NCI-H2196 treated with DMSO at 0.1 percent for 48 hours (cell line): ENCODE data around the gene GRIA2.
A peak's percentile ranks its signal among the peaks of the same experiment; 100 is the strongest.
"Not testable (repeated sequence)": the region's sequence is repeated elsewhere in the genome, so short reads cannot be mapped to it uniquely, and the experiment has no call there.

ENCODE experiments used
- DNase-seq: peaks from one replicate; lab custom pipeline; 2025; ENCODE audit not compliant: unreplicated experiment; lab: John Stamatoyannopoulos, UW

The GRIA2 gene

GRCh38 chr4:157220371-157220881 lies at the start of gene GRIA2:
GRIA2 (plus strand) TSS chr4:157220728; CDS start chr4:157221043, 315 bp downstream.
- peak; percentile 23 for DNase-seq

- DNase-seq: no peak
Measured at GRCh38 chr4:157172011-157172410, 48.5 kb upstream of the GRIA2 start.

GRCh38 chr4:157180268-157180667 lies 40.3 kb upstream of the GRIA2 start:
- not testable (repeated sequence) for DNase-seq

GRCh38 chr4:157184300-157184699 lies 36.2 kb upstream of the GRIA2 start:
- no peak for DNase-seq

- no peak for DNase-seq
Measured at GRCh38 chr4:157185363-157185762, 35.2 kb upstream of the GRIA2 start.

- DNase-seq: no peak
Measured at GRCh38 chr4:157195374-157195773, 25.2 kb upstream of the GRIA2 start.

- no peak for DNase-seq
Measured at GRCh38 chr4:157196046-157196445, 24.5 kb upstream of the GRIA2 start.

- DNase-seq: no peak
Measured at GRCh38 chr4:157204634-157205244, 15.8 kb upstream of the GRIA2 start.

GRCh38 chr4:157217708-157218107 lies 2.8 kb upstream of the GRIA2 start:
- no peak for DNase-seq

GRCh38 chr4:157219711-157220370 lies 687 bp upstream of the GRIA2 start:
- no peak for DNase-seq

- no peak for DNase-seq
Measured at GRCh38 chr4:157221426-157221894, 932 bp downstream of the GRIA2 start.

GRCh38 chr4:157221895-157222770 lies 1.6 kb downstream of the GRIA2 start:
- DNase-seq: no peak

- no peak for DNase-seq
Measured at GRCh38 chr4:157222771-157223160, 2.2 kb downstream of the GRIA2 start.

- no peak for DNase-seq
Measured at GRCh38 chr4:157223456-157223855, 2.9 kb downstream of the GRIA2 start.

GRCh38 chr4:157225096-157225495 lies 4.6 kb downstream of the GRIA2 start:
- no peak for DNase-seq

GRCh38 chr4:157226035-157226434 lies 5.5 kb downstream of the GRIA2 start:
- DNase-seq: no peak

- DNase-seq: no peak
Measured at GRCh38 chr4:157226601-157227000, 6.1 kb downstream of the GRIA2 start.

- no peak for DNase-seq
Measured at GRCh38 chr4:157231525-157231924, 11.0 kb downstream of the GRIA2 start.

GRCh38 chr4:157242871-157243270 lies 22.3 kb downstream of the GRIA2 start:
- DNase-seq: no peak

GRCh38 chr4:157244348-157244747 lies 23.8 kb downstream of the GRIA2 start:
- no peak for DNase-seq

GRCh38 chr4:157245351-157245750 lies 24.8 kb downstream of the GRIA2 start:
- DNase-seq: no peak

GRCh38 chr4:157246964-157247363 lies 26.4 kb downstream of the GRIA2 start:
- DNase-seq: no peak
